ENCODE results near the gene AKAP10. TPM values are rescaled to one million over a fixed set of nuclear protein-coding genes. Genes with fewer than 3 reads are reported as not detected.

Gene AKAP10
- total RNA-seq, 1 donor from 2014 or later, result 27.8 TPM

DNA sequence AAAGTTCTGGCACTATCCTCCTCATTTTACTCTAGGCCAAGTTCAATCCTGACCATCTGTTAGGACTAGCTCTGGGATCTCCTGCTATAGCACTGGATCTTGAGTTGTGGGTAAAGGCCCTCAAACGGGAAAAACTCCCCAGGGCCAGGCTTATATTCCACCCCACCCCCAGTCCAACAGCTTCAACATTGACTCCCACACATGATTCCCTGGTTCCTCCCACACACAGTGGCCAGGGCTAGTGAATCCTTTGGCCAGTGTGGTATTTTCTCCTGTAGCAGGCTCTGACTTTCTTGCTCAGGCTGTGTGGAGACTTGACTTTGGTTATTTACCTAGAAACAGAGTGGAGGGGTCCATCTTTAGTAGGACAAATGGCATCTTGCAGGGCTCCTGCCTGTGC lies 10.3 kb upstream of the AKAP10 start:
- Histone ChIP-seq H4K20me1 (ENCODE audit: insufficient read depth, low read length) (no peaks in the 10 kb centered on the region), H3K4me2 (ENCODE audit: low read length) (no peak overlapping the region), H3K36me3 (ENCODE audit: insufficient read depth, low read length) (no peaks in the 10 kb centered on the region), H3K27me3 (ENCODE audit: insufficient read depth, low read length) (no peaks in the 10 kb centered on the region), H3K4me3 (ENCODE audit: insufficient read depth, low read depth, low read length) (no peak overlapping the region), H3K4me1 (ENCODE audit: insufficient read depth, low read length) (no peaks in the 10 kb centered on the region), H3K79me2 (ENCODE audit: insufficient read depth, low read length) (no peaks in the 10 kb centered on the region), H3K9ac (ENCODE audit: low read length) (no peak overlapping the region), H3K27ac (ENCODE audit: low read depth, low read length) (no peak overlapping the region), H3K9me3 (ENCODE audit: insufficient read depth, low read depth, low read length) (no peaks in the 10 kb centered on the region), H2AFZ (ENCODE audit: low read depth, low read length) (no peak overlapping the region)
- Mint-ChIP-seq H3K27me3 (ENCODE audit: low read depth, unreplicated experiment) (peaks cover 13% of the 10 kb centered on the region), H3K9me3 (ENCODE audit: unreplicated experiment) (peaks cover 4% of the 10 kb centered on the region), H3K4me3 (ENCODE audit: unreplicated experiment) (no peak overlapping the region), H3K4me1 (ENCODE audit: low read depth, unreplicated experiment) (peaks cover 12% of the 10 kb centered on the region), H3K27ac (ENCODE audit: unreplicated experiment) (peak overlapping the region; percentile 45), H3K36me3 (ENCODE audit: low read depth, unreplicated experiment) (no peaks in the 10 kb centered on the region)
- no peak for TF ChIP-seq CTCF (IDR thresholded peaks at IDR 0.05; ENCODE audit: insufficient read depth, low read depth, low read length)
- no peak for TF ChIP-seq EZH2 (IDR thresholded peaks at IDR 0.05; ENCODE audit: insufficient read depth, low read length)
- DNase-seq (ENCODE audit: low read depth) (no peak), FAIRE-seq (no peak)

DNA sequence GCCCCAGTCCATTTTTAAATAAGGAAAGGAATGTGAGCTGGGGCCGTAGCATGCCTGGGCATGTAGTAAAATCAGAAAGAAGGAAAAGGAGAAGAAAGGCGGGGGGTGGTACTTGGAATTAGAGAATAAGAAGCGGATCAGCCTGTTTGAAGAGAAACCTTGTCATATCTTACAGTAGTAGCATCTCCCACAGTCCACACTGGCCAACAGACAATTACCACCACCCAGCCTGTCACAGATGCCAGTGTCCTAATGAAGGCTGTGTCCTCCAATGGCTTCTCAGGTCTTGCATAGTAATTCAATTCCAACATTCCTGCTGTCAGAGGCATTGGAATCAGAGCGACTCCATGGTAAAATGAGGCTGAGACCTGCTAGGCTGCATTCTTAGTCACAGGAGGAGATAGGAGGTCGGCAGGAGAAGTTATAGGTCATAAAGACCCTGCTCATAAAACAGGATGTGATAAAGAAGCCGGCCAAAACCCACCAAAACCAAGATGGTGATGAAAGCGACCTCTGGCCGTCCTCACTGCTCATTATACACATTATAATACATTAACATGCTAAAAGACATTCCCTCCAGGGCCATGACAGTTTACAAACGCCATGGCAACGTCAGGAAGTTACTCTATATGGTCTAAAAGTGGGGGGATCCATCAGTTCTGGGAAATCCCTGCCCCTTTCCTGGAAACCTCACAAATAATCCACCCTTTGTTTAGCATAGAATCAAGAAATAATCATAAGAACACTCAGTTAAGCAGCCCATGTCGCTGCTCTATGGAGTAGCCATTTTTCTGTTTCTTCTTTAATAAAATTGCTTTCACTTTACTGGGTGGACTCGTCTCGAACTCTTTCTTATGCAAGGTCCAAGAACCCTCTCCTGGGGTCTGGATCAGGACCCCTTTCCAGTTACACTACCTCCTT lies 9.6 kb upstream of the AKAP10 start:
- peaks cover 12% of the 10 kb centered on the region for H3K4me1 Mint-ChIP-seq (ENCODE audit: low read depth, unreplicated experiment)
- H2AFZ ChIP-seq (ENCODE audit: low read depth, low read length), result peak overlapping the region; percentile 41

More for the DNA sequence above, 9.6 kb upstream of the AKAP10 start:
- H3K36me3 ChIP-seq (ENCODE audit: insufficient read depth, low read length), result no peaks in the 10 kb centered on the region
- Mint-ChIP-seq H3K27me3 (ENCODE audit: low read depth, unreplicated experiment) (peaks cover 13% of the 10 kb centered on the region), H3K36me3 (ENCODE audit: low read depth, unreplicated experiment) (no peaks in the 10 kb centered on the region), H3K4me3 (ENCODE audit: unreplicated experiment) (no peak overlapping the region), H3K9me3 (ENCODE audit: unreplicated experiment) (peaks cover 4% of the 10 kb centered on the region), H3K27ac (ENCODE audit: unreplicated experiment) (peak overlapping the region; percentile 73)
- no peaks in the 10 kb centered on the region for H3K27me3 ChIP-seq (ENCODE audit: insufficient read depth, low read length)
- H4K20me1 ChIP-seq (ENCODE audit: insufficient read depth, low read length), result no peaks in the 10 kb centered on the region
- no peak overlapping the region for H3K9ac ChIP-seq (ENCODE audit: low read length)
- H3K4me2 ChIP-seq (ENCODE audit: low read length), result no peak overlapping the region
- no peak overlapping the region for H3K27ac ChIP-seq (ENCODE audit: low read depth, low read length)
- H3K79me2 ChIP-seq (ENCODE audit: insufficient read depth, low read length), result no peaks in the 10 kb centered on the region
- FAIRE-seq (no peak), DNase-seq (ENCODE audit: low read depth) (no peak)
- no peak overlapping the region for H3K4me3 ChIP-seq (ENCODE audit: insufficient read depth, low read depth, low read length)
- H3K9me3 ChIP-seq (ENCODE audit: insufficient read depth, low read depth, low read length), result no peaks in the 10 kb centered on the region
- TF ChIP-seq CTCF (IDR thresholded peaks at IDR 0.05; ENCODE audit: insufficient read depth, low read depth, low read length), result no peak
- TF ChIP-seq EZH2 (IDR thresholded peaks at IDR 0.05; ENCODE audit: insufficient read depth, low read length), result no peak
- H3K4me1 ChIP-seq (ENCODE audit: insufficient read depth, low read length), result no peaks in the 10 kb centered on the region
